GM12878 (cell line): ENCODE data around the gene NDUFS6. TPM values are rescaled to one million over a fixed set of nuclear protein-coding genes. Genes with fewer than 3 reads are reported as not detected.

ENCODE experiments used
- ATAC-seq: fragments of 200-7000 bp; cut with Tn5 transposase; 3 replicates; pipeline ENCODE4 v1.9.1; 2020; ENCODE audit warnings: mild to moderate bottlenecking, moderate library complexity
- BruUV-seq: library from RNA; stranded (reverse); fragments of 400-500 nt; replicated peaks from 2 replicates; lab custom pipeline; 2021; lab: Mats Ljungman, UMichigan
- CTCF ChIA-PET: fragments of 300-600 bp; sonication (Branson Sonifier 250); formaldehyde crosslinking; extraction: SDS; loops from one replicate; lab custom pipeline; 2021; ENCODE audit warnings: inconsistent platforms; lab: Yijun Ruan, JAX
- POLR2A ChIA-PET: fragments of 350-600 bp; formaldehyde crosslinking; extraction: SDS; loops from one replicate; lab custom pipeline; 2021; ENCODE audit warnings: inconsistent platforms; lab: Charles Lee
- RAD21 ChIA-PET: fragments of 300-600 bp; sonication (Branson Sonifier 250); formaldehyde crosslinking; loops from one replicate; lab custom pipeline; 2023; ENCODE audit warnings: antibody characterized with exemption; ENCODE audit not compliant: unreplicated experiment; lab: Charles Lee
- SMC1A ChIA-PET: fragments of 300-600 bp; sonication (Branson Sonifier 250); formaldehyde crosslinking; loops from one replicate; lab custom pipeline; 2023; ENCODE audit not compliant: unreplicated experiment, uncharacterized antibody; lab: Charles Lee
- DNase-seq: peaks from one replicate; pipeline ENCODE4 v3.0.0-alpha.2; 2011; ENCODE audit warnings: low read depth, low spot score
- FAIRE-seq: peaks from 3 replicates; lab custom pipeline; 2011; peaks lifted over from hg19 to GRCh38; lab: Jason Lieb, UNC
- H2AFZ ChIP-seq: 2 replicates; pipeline ENCODE4 v1.6.0; 2011; ENCODE audit warnings: low read depth, low read length, control low read depth; ENCODE audit not compliant: control insufficient read depth
- H3K27ac ChIP-seq: 2 replicates; pipeline ENCODE4 v1.5.1; 2011; ENCODE audit warnings: control low read depth; ENCODE audit not compliant: control insufficient read depth, insufficient read depth
- H3K27me3 ChIP-seq, 2 experiments: replicated peaks in 1 of 2; 2 replicates each; pipeline versions ENCODE4 v1.6.0 to v1.6.1; 2011; ENCODE audit warnings: low read length in 1 of 2; ENCODE audit not compliant: control insufficient read depth in 2 of 2, insufficient read depth in 2 of 2
- H3K36me3 ChIP-seq, 2 experiments: 2 replicates each; pipeline ENCODE4 v1.5.1; 2011; ENCODE audit warnings: low read length in 1 of 2; ENCODE audit not compliant: control insufficient read depth in 2 of 2, insufficient read depth in 2 of 2
- H3K4me1 ChIP-seq: 2 replicates; pipeline ENCODE4 v1.6.1; 2011; ENCODE audit warnings: mild to moderate bottlenecking, low read length, moderate library complexity, mixed read lengths; ENCODE audit not compliant: control insufficient read depth, insufficient read depth
- H3K4me2 ChIP-seq: 2 replicates; pipeline ENCODE4 v1.6.0; 2011; ENCODE audit warnings: control low read depth; ENCODE audit not compliant: control insufficient read depth, insufficient read depth
- H3K4me3 ChIP-seq: fragments of 200-600 bp; sonication (generic); 2 replicates; pipeline ENCODE4 v1.5.1; 2016
- H3K79me2 ChIP-seq: 2 replicates; pipeline ENCODE4 v1.6.0; 2011; ENCODE audit warnings: low read length; ENCODE audit not compliant: control insufficient read depth, insufficient read depth
- H3K9ac ChIP-seq: 2 replicates; pipeline ENCODE4 v1.8.0; 2011; ENCODE audit warnings: low read length, control low read depth, mixed read lengths; ENCODE audit not compliant: control insufficient read depth, insufficient read depth
- H3K9me3 ChIP-seq: replicated peaks from 3 replicates; pipeline ENCODE4 v1.5.1; 2011; ENCODE audit warnings: mild to moderate bottlenecking, low read length; ENCODE audit not compliant: control insufficient read depth, insufficient read depth
- H4K20me1 ChIP-seq: 2 replicates; pipeline ENCODE4 v1.6.0; 2011; ENCODE audit not compliant: control insufficient read depth, insufficient read depth
- BCLAF1 ChIP-seq: fragments of 450-650 bp; IDR thresholded peaks from 2 replicates; pipeline ENCODE4 v1.6.1; 2017; ENCODE audit warnings: antibody characterized with exemption, mild to moderate bottlenecking, moderate library complexity
- BMI1 ChIP-seq: fragments of 450-650 bp; IDR thresholded peaks from 2 replicates; pipeline ENCODE4 v1.6.1; 2016; ENCODE audit warnings: mild to moderate bottlenecking, moderate library complexity, borderline replicate concordance
- ELK1 ChIP-seq: IDR thresholded peaks from 2 replicates; pipeline ENCODE4 v1.6.1; 2012; ENCODE audit warnings: low read depth, low read length, improper control_type of control experiment
- GABPA ChIP-seq: IDR thresholded peaks from 2 replicates; pipeline ENCODE4 v1.6.1; 2014; ENCODE audit warnings: antibody characterized with exemption, low read depth, mild to moderate bottlenecking, inconsistent platforms
- NR2C1 ChIP-seq: fragments of 450-650 bp; IDR thresholded peaks from 2 replicates; pipeline ENCODE4 v1.6.1; 2017; ENCODE audit warnings: antibody characterized with exemption, mild to moderate bottlenecking, moderate library complexity
- POLR2A ChIP-seq: IDR thresholded peaks from 2 replicates; pipeline ENCODE4 v1.6.1; 2011; ENCODE audit warnings: low read depth, mild to moderate bottlenecking, low read length
- RELA ChIP-seq: fragments of 450-650 bp; IDR thresholded peaks from 2 replicates; pipeline ENCODE4 v1.8.0; 2014; ENCODE audit warnings: borderline replicate concordance; ENCODE audit not compliant: partially characterized antibody
- RUNX3 ChIP-seq: IDR thresholded peaks from 2 replicates; pipeline ENCODE4 v1.6.1; 2012; ENCODE audit warnings: low read length, inconsistent platforms
- SUZ12 ChIP-seq: fragments of 200-600 bp; sonication (generic); IDR thresholded peaks from one replicate; pipeline ENCODE4 v1.6.1; 2018; ENCODE audit warnings: antibody characterized with exemption, mild to moderate bottlenecking; ENCODE audit not compliant: unreplicated experiment
- TCF3 ChIP-seq: IDR thresholded peaks from 2 replicates; pipeline ENCODE4 v1.6.1; 2012; ENCODE audit warnings: low read depth, mild to moderate bottlenecking, low read length, borderline replicate concordance; ENCODE audit not compliant: insufficient read depth
- USF1 ChIP-seq: IDR thresholded peaks from 2 replicates; pipeline ENCODE4 v1.6.1; 2011; ENCODE audit warnings: borderline replicate concordance, low read depth, mild to moderate bottlenecking, moderate library complexity, mixed read lengths, low read length; ENCODE audit not compliant: insufficient read depth; ENCODE audit errors: extremely low read length
- YY1 ChIP-seq: IDR thresholded peaks from 2 replicates; pipeline ENCODE4 v1.6.1; 2011; ENCODE audit warnings: low read depth, mild to moderate bottlenecking, low read length
- ZNF622 ChIP-seq: fragments of 450-650 bp; IDR thresholded peaks from 2 replicates; pipeline ENCODE4 v1.6.1; 2017; ENCODE audit warnings: mild to moderate bottlenecking, inconsistent platforms
- WGBS: methylation state at CpG from one replicate; pipeline ENCODE4 v1.1.6; 2016; ENCODE audit warnings: low lambda C conversion rate; ENCODE audit not compliant: insufficient replicate concordance, insufficient coverage; ENCODE audit errors: missing lambda C conversion rate; 5-methylcytosine and 5-hydroxymethylcytosine counted together
- in situ Hi-C: fragments of 300-500 bp; cut with MboI; formaldehyde crosslinking; loops from 9 replicates; pipeline ENCODE4 v1.14.3; 2018; ENCODE audit warnings: mixed read lengths
- intact Hi-C: fragments of 100-400 bp; cut with micrococcal nuclease; formaldehyde crosslinking; loops from one replicate; pipeline ENCODE4 v1.14.2; 2022; ENCODE audit not compliant: unreplicated experiment
- polyA plus RNA-seq, 11 experiments: library from polyadenylated mRNA; depleted of rRNA in 4 of 11; unstranded in 6 of 11; stranded (reverse) in 5 of 11; fragments of >200 nt; fragmentation: Nextera tagmentation in 4 of 11; fragmentation: Illumina TruSeq in 1 of 11; extraction: Ambion mirVana in 4 of 11; extraction: Trizol in 1 of 11; gene quantifications; 1 replicate in 1 of 11; 2 replicates in 10 of 11; pipeline versions ENCODE4 v1.2.1 to v1.2.3, GENCODE V29; 2011 to 2016; ENCODE audit warnings: inconsistent platforms in 2 of 11, missing spikeins in 2 of 11, low read depth in 1 of 11
- total RNA-seq, 4 experiments: library from RNA; depleted of rRNA in 3 of 4; stranded (reverse); fragments of >200 nt in 3 of 4; fragmentation: Illumina TruSeq in 1 of 4; extraction: Trizol in 1 of 4; gene quantifications; 2 replicates each; pipeline versions ENCODE4 v1.2.1 to v1.2.3, GENCODE V29; 2013 to 2021
- TF ChIP-seq, protein P1 (sequence below): fragments of 450-650 bp; formaldehyde crosslinking; IDR thresholded peaks from 2 replicates; pipeline ENCODE4 v1.5.0; 2022; ENCODE audit warnings: mild to moderate bottlenecking, missing genetic modification characterization

The NDUFS6 gene
- total and polyA plus RNA-seq, 10 of the 15 experiments (the other 5 are each of a cell fraction or from before 2014, with no cell fraction given) = 20.7 to 213 (median 58.3) TPM

DNA sequence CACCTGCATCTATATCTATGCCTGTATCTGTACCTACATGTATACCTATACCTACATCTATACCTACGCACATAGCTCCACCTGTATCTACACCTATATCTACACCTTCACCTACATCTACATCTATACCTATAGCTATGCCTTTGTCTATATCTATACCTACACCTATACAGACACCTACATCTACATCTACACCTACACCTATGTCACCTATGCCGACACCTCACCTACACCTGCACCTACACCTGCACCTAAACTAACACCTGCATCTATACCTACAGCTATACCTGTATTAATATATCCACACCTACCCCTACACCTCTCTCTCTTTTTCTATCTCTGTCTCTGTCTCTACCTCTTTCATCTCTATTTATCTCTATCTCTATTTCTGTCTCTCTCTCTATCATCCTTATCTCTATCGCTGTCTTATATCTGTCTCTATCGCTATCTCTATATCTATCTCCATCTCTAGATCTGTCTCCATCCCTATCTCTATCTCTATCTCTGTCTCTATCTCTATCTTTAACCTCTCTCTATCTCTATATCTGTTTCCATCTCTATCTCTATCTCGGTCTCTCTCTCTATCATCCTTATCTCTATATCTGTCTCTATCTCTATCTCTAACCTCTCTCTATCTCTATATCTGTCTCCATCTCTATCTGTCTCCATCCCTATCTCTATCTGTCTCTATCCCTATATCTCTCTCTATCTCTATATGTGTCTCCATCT lies 43.7 kb downstream of the NDUFS6 start:
- Histone ChIP-seq H3K9ac (no peak overlapping the region), H3K9me3 (no peaks in the 10 kb centered on the region), H3K27me3 (peaks cover 0 to 2% of the 10 kb centered on the region in 2 experiments; a peak in 2 of 4 replicates), H2AFZ (no peak overlapping the region), H3K4me3 (no peak overlapping the region), H4K20me1 (no peaks in the 10 kb centered on the region), H3K36me3 (no peaks in the 10 kb centered on the region), H3K4me2 (no peak overlapping the region), H3K27ac (no peak overlapping the region)
- RAD21 ChIA-PET = no interaction called here
- WGBS = 79% methylated on average over 5 of the region's 5 CpGs
- FAIRE-seq (no peak), DNase-seq (no peak)
- in situ Hi-C loops = no loop called here
- CTCF ChIA-PET = no interaction called here
- no peak for TF ChIP-seq TCF3
- no peak for TF ChIP-seq RELA
- no peak for TF ChIP-seq ELK1
- TF ChIP-seq RUNX3 = no peak
- TF ChIP-seq GABPA = no peak
- TF ChIP-seq YY1 = no peak
- no peak for TF ChIP-seq BCLAF1
- TF ChIP-seq POLR2A = no peak
- TF ChIP-seq, protein P1, sequence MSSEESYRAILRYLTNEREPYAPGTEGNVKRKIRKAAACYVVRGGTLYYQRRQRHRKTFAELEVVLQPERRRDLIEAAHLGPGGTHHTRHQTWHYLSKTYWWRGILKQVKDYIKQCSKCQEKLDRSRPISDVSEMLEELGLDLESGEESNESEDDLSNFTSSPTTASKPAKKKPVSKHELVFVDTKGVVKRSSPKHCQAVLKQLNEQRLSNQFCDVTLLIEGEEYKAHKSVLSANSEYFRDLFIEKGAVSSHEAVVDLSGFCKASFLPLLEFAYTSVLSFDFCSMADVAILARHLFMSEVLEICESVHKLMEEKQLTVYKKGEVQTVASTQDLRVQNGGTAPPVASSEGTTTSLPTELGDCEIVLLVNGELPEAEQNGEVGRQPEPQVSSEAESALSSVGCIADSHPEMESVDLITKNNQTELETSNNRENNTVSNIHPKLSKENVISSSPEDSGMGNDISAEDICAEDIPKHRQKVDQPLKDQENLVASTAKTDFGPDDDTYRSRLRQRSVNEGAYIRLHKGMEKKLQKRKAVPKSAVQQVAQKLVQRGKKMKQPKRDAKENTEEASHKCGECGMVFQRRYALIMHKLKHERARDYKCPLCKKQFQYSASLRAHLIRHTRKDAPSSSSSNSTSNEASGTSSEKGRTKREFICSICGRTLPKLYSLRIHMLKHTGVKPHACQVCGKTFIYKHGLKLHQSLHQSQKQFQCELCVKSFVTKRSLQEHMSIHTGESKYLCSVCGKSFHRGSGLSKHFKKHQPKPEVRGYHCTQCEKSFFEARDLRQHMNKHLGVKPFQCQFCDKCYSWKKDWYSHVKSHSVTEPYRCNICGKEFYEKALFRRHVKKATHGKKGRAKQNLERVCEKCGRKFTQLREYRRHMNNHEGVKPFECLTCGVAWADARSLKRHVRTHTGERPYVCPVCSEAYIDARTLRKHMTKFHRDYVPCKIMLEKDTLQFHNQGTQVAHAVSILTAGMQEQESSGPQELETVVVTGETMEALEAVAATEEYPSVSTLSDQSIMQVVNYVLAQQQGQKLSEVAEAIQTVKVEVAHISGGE (CRISPR knock-in tag) = no peak
- no peak for TF ChIP-seq USF1
- TF ChIP-seq BMI1 = no peak
- TF ChIP-seq SUZ12 = no peak
- TF ChIP-seq ZNF622 = no peak
- TF ChIP-seq NR2C1 = no peak
- TF ChIP-seq, all 136 proteins: peak for 0
- ATAC-seq = no peak
- Histone ChIP-seq H3K79me2 (no peaks in the 10 kb centered on the region), H3K4me1 (no peaks in the 10 kb centered on the region)
- ChIA-PET SMC1A (no interaction called here), POLR2A (no interaction called here)
- intact Hi-C loops = no loop called here
- no TSS peak for BruUV-seq
